Activated naive CD4-positive, alpha-beta T cell treated with anti-CD3 and anti-CD28 coated beads, Interleukin-2, amount 10 ng/mL, durations not matched to agents 7 days and 5 days (primary cell): ENCODE data around the gene CFAP46.

ENCODE experiments used
- CTCF ChIA-PET: fragments of 350-600 bp; sonication (Branson Sonifier 250); formaldehyde crosslinking; loops from one replicate; lab custom pipeline; 2021; ENCODE audit warnings: antibody characterized with exemption; lab: Charles Lee
- DNase-seq: peaks from one replicate; pipeline ENCODE4 v3.0.0-alpha.2; 2020
- H3K27ac Mint-ChIP-seq: one replicate; pipeline ENCODE4 v1.8.0; 2021; ENCODE audit warnings: mild to moderate bottlenecking, moderate library complexity, mixed read lengths
- H3K27me3 Mint-ChIP-seq: one replicate; pipeline ENCODE4 v1.8.0; 2021; ENCODE audit warnings: mild to moderate bottlenecking, mixed read lengths
- H3K36me3 Mint-ChIP-seq: one replicate; pipeline ENCODE4 v1.8.0; 2021; ENCODE audit warnings: mixed read lengths
- H3K4me1 Mint-ChIP-seq: one replicate; pipeline ENCODE4 v1.8.0; 2021; ENCODE audit warnings: mixed read lengths
- H3K4me3 Mint-ChIP-seq: one replicate; pipeline ENCODE4 v1.8.0; 2021; ENCODE audit warnings: mild to moderate bottlenecking, moderate library complexity, mixed read lengths
- H3K9me3 Mint-ChIP-seq: one replicate; pipeline ENCODE4 v1.8.0; 2021; ENCODE audit warnings: mixed read lengths

CFAP46 gene

DNA sequence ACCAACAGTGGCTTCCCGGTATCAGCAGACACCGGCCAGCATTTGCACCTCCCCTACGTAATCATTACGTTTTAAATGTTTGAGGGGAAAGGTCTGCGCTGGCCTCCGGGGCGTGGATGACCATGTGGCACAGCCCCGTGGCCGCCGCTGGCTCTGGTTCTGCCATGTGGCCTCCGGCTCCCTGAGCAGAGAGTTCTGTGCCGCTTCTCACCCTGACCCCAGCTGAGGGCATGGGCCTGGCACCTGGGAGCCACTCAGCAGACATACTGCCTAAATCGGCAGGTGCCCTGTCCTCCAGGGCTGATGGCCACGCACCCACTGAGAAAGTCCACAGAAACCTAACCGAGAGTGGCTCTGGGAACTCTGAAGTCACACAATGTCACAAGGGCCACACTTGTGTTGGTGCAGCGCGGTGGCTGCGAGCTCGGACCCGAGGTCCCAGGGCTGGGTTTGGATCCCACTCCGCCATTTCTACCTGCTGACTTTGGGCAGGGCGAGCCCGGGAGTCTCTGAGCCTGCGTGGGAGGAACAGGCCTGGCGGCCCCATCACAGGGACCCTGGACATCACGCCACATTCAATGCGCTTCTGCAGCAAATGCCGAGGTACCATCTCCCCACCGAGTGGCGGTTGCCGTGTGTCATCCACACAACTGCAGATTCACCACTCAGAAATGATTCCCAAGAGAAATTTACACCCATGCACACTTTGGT lies 25.3 kb downstream of the CFAP46 start:
- Mint-ChIP-seq H3K4me3 (no peak overlapping the region), H3K36me3 (no peaks in the 10 kb centered on the region), H3K27ac (no peak overlapping the region), H3K27me3 (peaks cover 4% of the 10 kb centered on the region), H3K4me1 (no peaks in the 10 kb centered on the region), H3K9me3 (no peaks in the 10 kb centered on the region)
- CTCF ChIA-PET, result no interaction called here
- DNase-seq, result no peak

- no peaks in the 10 kb centered on the region for H3K4me1 Mint-ChIP-seq
- peaks cover 6% of the 10 kb centered on the region for H3K27me3 Mint-ChIP-seq
- H3K36me3 Mint-ChIP-seq, result no peaks in the 10 kb centered on the region
- no peaks in the 10 kb centered on the region for H3K9me3 Mint-ChIP-seq
- CTCF ChIA-PET, result no interaction called here
- no peak overlapping the region for H3K27ac Mint-ChIP-seq
- no peak for DNase-seq
- no peak overlapping the region for H3K4me3 Mint-ChIP-seq
These were observed 25.9 kb downstream of the CFAP46 start for GRCh38 chr10:132916421-132916841.

- H3K27me3 Mint-ChIP-seq, result peaks cover 6% of the 10 kb centered on the region
- no peak for DNase-seq
- CTCF ChIA-PET, result no interaction called here
- no peaks in the 10 kb centered on the region for H3K4me1 Mint-ChIP-seq
- no peak overlapping the region for H3K4me3 Mint-ChIP-seq
- H3K36me3 Mint-ChIP-seq, result no peaks in the 10 kb centered on the region
- no peaks in the 10 kb centered on the region for H3K9me3 Mint-ChIP-seq
- no peak overlapping the region for H3K27ac Mint-ChIP-seq
These were observed 27.0 kb downstream of the CFAP46 start for GRCh38 chr10:132915411-132915810.

GRCh38 chr10:132914732-132915131 lies 27.6 kb downstream of the CFAP46 start:
- Mint-ChIP-seq H3K9me3 (no peaks in the 10 kb centered on the region), H3K4me3 (no peak overlapping the region), H3K36me3 (no peaks in the 10 kb centered on the region), H3K27ac (no peak overlapping the region), H3K27me3 (peaks cover 6% of the 10 kb centered on the region), H3K4me1 (no peaks in the 10 kb centered on the region)
- CTCF ChIA-PET, result no interaction called here
- DNase-seq, result no peak

DNA sequence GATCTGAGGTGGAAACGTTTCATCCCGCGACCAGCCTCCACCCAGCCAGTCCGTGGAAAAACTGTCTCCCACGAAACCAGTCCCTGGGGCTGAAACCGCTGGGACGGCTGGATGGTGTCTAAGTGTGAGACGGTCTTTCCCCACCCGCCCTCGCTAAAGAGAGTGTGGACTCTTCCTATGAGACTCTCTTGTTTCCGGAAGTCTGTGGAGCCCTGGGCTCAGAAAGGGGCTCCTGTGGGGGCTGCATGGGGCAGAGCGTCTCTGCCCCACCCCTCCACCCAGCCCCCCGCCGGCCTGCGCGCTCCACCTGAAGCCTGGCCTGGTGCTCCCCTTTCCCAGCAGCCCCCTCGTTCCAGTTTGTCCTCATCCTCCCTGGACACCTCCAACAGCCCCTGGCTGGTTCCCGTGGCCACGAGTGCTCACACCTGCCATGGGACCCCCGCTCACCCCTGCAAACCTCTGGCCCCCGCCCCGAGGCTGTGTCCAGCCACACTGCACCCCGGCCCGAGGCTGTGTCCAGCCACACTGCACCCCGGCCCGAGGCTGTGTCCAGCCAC lies 28.7 kb downstream of the CFAP46 start:
- no peak overlapping the region for H3K27ac Mint-ChIP-seq
- no peak overlapping the region for H3K4me3 Mint-ChIP-seq
- peaks cover 6% of the 10 kb centered on the region for H3K27me3 Mint-ChIP-seq
- no peaks in the 10 kb centered on the region for H3K36me3 Mint-ChIP-seq
- CTCF ChIA-PET, result no interaction called here
- no peaks in the 10 kb centered on the region for H3K4me1 Mint-ChIP-seq
- no peaks in the 10 kb centered on the region for H3K9me3 Mint-ChIP-seq
- no peak for DNase-seq

DNA sequence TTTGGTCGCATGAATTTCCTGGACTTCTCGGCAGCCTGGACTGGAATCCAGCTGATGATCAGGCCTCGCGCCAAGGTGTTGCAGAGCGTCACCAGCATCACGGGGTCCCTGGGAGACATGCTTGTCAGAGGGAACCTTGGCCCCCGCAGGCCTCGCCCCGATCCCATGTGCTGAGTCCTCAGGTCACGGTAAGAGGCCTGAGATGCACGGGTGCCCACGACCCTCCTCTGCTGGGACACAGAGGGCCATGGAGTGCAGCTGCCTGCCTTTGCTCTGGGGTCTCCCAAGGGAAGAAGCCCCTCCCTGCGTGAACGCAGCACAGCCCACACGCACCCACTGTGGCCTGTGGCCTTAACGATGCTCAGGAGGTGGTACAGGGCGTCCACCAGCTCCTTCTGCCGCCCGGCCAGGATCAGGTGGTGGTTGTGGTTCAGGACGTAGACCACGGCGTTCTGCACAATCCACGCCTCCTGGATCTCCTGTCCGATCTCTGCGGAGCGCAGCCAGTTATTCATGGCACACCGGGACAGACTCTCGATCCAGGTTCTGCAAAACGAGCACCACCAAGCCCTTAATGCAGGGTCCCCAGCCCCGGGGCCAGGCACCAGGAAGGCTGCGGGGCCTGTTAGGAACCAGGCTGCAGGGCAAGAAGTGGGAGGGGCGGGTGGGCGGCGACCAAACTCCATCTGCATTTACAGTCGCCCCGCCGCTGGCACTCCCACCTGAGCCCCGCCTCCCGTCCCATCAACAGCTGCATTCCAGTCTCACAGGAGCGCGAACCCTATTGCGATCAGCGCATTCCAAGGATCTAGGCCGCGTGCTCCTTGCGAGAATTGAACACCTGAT lies 29.4 kb downstream of the CFAP46 start:
- peaks cover 6% of the 10 kb centered on the region for H3K27me3 Mint-ChIP-seq

DNA sequence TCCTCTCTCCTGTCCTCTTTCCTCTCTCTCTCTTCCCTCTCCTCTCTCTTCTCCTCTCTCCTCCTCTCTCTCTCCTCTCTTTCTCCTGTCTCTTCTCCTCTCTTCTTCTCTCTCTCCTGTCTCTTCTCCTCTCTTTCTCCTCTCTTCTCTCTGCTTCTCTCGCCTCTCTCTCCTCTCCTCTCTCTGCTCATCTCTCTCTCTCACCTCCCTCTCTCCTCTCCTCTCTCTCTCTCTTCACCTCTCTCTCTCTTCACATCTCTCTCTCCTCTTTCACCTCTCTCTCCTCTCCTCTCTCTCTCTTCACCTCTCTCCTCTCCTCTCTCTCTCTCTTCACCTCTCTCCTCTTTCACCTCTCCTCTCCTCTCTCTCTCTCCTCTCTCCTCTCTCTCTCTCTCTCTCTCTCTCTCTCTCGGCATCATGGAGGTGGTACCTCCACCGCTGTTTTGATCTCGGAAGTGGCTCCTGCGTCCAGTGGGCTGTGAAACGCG lies 30.1 kb downstream of the CFAP46 start:
- H3K36me3 Mint-ChIP-seq, result no peaks in the 10 kb centered on the region
- no peak for DNase-seq
- H3K4me3 Mint-ChIP-seq, result no peak overlapping the region
- H3K27ac Mint-ChIP-seq, result no peak overlapping the region
- CTCF ChIA-PET, result no interaction called here
- no peaks in the 10 kb centered on the region for H3K4me1 Mint-ChIP-seq
- H3K9me3 Mint-ChIP-seq, result no peaks in the 10 kb centered on the region
- peaks cover 6% of the 10 kb centered on the region for H3K27me3 Mint-ChIP-seq

More for the DNA sequence above, 29.4 kb downstream of the CFAP46 start:
- H3K36me3 Mint-ChIP-seq, result no peaks in the 10 kb centered on the region
- no peaks in the 10 kb centered on the region for H3K4me1 Mint-ChIP-seq
- no peak overlapping the region for H3K27ac Mint-ChIP-seq
- no peak overlapping the region for H3K4me3 Mint-ChIP-seq
- DNase-seq, result no peak
- H3K9me3 Mint-ChIP-seq, result no peaks in the 10 kb centered on the region
- CTCF ChIA-PET, result no interaction called here

- no peak for DNase-seq
- Mint-ChIP-seq H3K27me3 (peaks cover 6% of the 10 kb centered on the region), H3K4me3 (no peak overlapping the region), H3K36me3 (no peaks in the 10 kb centered on the region), H3K4me1 (no peaks in the 10 kb centered on the region), H3K27ac (no peak overlapping the region), H3K9me3 (no peaks in the 10 kb centered on the region)
- CTCF ChIA-PET, result no interaction called here
These were observed 30.6 kb downstream of the CFAP46 start for GRCh38 chr10:132911786-132912097.

GRCh38 chr10:132910901-132911785 lies 31.2 kb downstream of the CFAP46 start:
- Mint-ChIP-seq H3K27me3 (peaks cover 6% of the 10 kb centered on the region), H3K4me3 (no peak overlapping the region), H3K27ac (no peak overlapping the region), H3K4me1 (no peaks in the 10 kb centered on the region), H3K36me3 (no peaks in the 10 kb centered on the region), H3K9me3 (no peaks in the 10 kb centered on the region)
- no peak for DNase-seq
- CTCF ChIA-PET, result no interaction called here

GRCh38 chr10:132910186-132910880 lies 32.0 kb downstream of the CFAP46 start:
- Mint-ChIP-seq H3K9me3 (no peaks in the 10 kb centered on the region), H3K27me3 (peaks cover 6% of the 10 kb centered on the region), H3K27ac (no peak overlapping the region), H3K4me1 (no peaks in the 10 kb centered on the region), H3K36me3 (no peaks in the 10 kb centered on the region), H3K4me3 (no peak overlapping the region)
- DNase-seq, result no peak
- CTCF ChIA-PET, result no interaction called here

DNA sequence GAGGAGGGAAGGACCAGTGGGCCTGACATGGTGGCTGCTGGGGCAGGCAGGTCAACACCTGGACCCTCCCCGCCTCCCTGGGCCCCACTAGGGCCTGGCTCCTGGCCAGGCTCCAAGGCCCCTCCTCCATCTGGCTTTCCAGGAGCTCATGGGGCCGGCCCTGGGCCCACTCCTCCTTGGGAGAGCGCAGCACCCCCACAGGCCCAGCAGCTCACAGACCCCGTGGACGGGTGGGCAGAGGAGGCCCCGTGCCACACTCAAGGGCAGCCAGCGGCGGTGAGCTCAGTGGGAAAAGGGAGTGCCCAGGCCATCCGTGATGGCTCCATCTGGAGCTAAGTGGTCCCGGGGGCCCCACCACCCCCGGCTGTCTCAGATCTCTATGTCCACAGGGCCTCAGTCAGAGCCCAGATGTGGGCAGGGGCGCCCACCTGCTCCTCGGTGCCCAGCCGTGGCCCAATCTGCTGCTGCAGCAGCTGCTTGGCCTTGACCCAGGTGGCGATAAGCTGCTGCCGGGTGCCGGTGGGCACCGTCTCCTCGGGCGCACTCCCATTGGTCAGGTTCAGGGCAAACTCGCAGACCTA lies 32.8 kb downstream of the CFAP46 start:
- no peaks in the 10 kb centered on the region for H3K4me1 Mint-ChIP-seq
- H3K27ac Mint-ChIP-seq, result no peak overlapping the region
- no peaks in the 10 kb centered on the region for H3K9me3 Mint-ChIP-seq
- H3K27me3 Mint-ChIP-seq, result peaks cover 11% of the 10 kb centered on the region
- no peaks in the 10 kb centered on the region for H3K36me3 Mint-ChIP-seq
- DNase-seq, result no peak
- no peak overlapping the region for H3K4me3 Mint-ChIP-seq
- CTCF ChIA-PET, result no interaction called here

GRCh38 chr10:132908621-132909295 lies 33.6 kb downstream of the CFAP46 start:
- Mint-ChIP-seq H3K27ac (no peak overlapping the region), H3K4me3 (no peak overlapping the region), H3K4me1 (no peaks in the 10 kb centered on the region), H3K9me3 (no peaks in the 10 kb centered on the region), H3K36me3 (no peaks in the 10 kb centered on the region), H3K27me3 (peaks cover 13% of the 10 kb centered on the region)
- no peak for DNase-seq
- CTCF ChIA-PET, result no interaction called here
